GM19351 (cell line): Measurements from ENCODE around the gene CMTM1.
A peak's percentile ranks its signal among the peaks of the same experiment; 100 is the strongest.

Source experiments
- ATAC-seq: cut with Tn5 transposase; IDR thresholded peaks from one replicate; pipeline ENCODE4 v1.9.1; 2021; ENCODE audit warnings: mild to moderate bottlenecking, moderate library complexity; ENCODE audit not compliant: unreplicated experiment

Gene CMTM1

GRCh38 chr16:66538910-66539309 lies 27.3 kb upstream of the CMTM1 start:
- no peak for ATAC-seq

DNA sequence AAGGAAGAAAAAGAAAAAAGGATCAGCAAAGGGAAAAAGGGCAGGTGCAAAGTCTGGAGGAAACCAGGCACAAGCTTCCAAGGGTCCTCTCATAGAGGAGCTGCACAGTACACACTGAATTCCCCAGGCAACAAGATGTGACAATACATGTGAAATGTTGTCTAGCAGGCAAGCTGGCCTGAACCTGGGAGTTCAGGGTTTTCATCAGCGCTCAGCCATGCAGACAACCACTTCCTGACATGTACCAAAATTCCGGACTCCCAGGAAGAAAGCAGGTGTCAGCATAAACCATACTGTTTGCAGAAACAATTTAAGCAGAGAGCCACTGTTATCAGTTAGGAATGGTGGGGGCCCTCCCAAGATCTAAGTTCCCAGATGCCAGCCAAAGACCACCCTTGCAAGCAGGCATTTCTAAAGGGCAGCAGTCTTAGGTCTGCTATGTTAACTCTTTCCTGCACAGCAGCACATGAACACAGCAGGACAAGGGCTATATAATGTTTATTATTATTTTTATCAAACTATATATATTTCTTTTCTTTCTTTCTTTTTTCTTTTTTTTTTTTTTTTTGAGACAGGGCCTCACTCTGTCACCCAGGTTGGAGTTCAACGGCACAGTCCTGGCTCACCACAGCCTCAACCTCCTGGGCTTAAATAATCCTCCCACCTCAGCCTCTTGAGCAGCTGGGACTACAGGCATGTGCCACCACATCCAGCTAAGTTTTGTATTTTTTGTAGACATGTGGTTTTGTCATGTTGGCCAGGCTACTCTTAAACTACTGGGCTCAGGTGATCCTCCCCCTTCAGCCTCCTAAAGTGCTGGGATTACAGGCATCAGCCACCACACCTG lies 26.4 kb upstream of the CMTM1 start:
- peak; percentile 80 for ATAC-seq

DNA sequence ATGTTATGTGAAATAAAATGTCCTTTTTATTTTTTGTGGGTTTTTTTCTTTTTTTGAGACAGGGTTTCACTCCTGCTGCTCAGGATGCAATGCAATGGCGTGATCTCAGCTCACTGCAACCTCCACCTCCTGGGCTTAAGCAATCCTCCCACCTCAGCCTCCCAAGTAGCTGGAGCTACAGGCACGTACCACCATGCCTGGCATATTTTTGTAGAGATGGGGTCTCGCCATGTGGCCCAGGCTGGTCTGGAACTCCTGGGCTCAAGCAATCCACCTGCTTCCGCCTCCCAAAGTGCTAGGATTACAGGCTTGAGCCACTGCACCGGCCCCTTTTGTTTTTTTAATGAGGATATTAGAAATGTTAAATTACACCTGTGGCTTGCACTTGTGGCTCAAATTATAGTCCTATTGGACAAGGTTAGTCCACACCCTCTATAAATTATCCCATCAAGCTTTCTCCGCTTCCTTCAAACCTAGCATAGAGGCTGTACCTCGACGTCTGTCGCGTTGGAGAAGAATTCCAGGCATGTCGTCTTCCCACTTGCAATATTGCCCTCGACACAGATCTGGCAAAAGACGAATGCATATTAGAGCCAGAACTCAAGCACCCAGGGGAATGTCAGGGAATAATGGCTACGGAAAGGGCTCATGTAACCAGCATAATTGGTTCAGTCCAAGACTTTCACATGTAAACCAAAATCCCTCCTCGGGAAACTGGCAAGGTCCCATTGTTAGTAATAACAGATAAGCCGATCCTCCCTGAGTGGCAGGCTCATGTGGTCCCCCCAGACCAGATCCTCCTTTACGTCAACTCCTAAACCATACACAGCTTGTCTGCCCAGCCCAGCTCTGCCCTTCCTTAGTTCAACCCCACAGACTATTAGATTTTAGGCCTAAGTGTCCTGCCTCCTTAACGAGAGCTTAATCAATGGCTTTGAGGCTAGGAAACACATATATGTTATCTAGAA lies 24.6 kb upstream of the CMTM1 start:
- no peak for ATAC-seq

DNA sequence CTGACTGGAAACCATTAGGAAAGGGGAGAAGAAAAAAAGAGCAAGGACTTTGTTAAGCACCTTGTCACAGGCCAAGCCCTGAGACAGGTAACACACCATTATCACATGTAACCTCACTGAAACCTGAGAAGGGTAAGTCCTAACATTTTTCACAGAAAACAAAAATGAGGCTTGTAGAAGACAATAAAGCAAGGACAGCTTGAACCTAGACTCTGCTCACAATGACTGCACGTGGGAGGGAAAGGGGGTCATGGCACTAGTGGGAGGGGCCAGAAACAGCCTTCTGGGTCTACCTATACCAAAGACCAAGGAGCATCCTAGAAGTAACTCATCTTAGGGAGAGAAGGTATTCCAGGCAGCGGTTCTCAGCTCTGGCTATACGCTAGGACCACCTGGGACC lies 23.8 kb upstream of the CMTM1 start:
- no peak for ATAC-seq

DNA sequence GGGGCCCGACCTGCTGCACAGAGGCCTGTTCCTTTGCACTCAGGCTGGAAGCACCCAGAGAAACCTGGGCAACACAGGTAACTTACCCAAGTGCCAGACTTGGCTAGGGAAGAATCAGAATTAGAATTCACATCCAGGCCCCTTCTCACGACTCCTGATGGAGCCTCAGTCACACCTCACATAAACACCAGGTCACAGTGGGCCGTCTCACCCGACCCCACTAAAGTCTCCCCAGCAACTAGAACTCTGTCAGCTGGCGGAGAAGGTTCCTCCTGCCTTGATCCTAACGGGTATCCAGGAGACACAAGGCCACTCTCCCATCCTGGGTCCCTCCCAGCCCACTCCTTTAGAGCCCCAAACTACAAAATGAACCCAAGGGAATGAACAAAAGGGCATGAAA lies 22.7 kb upstream of the CMTM1 start:
- ATAC-seq = no peak

DNA sequence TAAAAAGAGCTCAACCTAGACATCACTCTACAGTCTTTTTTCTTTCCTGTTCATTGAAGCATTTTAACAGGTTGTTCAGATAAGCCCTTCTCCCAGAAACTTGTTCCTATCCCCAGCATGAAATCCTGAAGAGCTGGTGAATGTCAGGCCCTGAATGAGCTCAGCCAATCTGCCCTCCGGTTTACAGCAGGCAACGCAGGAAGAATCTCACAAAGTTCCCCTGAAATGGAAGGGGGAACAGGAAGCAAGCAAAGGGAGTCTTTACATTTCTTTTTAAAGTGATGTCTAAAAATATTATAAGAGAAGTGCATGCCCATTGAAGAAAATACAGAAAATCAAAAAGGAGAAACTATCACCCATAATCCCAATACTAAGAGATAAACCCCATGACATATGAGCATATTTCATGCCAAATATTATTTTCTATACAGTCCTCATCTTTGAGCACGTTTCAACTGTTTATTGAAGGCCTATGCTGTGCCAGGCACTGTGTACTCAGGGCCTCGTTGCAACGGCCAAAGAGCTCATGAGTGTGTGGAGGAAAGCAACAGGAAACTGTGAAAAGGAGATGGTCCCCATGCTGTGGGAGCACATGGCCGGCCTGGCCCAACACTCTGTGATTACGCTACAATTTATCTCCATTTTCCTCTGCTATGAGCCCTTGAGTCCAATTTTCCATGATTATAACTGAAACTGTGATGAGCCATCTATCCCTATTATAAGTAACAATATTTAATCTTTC lies 22.1 kb upstream of the CMTM1 start:
- no peak for ATAC-seq

DNA sequence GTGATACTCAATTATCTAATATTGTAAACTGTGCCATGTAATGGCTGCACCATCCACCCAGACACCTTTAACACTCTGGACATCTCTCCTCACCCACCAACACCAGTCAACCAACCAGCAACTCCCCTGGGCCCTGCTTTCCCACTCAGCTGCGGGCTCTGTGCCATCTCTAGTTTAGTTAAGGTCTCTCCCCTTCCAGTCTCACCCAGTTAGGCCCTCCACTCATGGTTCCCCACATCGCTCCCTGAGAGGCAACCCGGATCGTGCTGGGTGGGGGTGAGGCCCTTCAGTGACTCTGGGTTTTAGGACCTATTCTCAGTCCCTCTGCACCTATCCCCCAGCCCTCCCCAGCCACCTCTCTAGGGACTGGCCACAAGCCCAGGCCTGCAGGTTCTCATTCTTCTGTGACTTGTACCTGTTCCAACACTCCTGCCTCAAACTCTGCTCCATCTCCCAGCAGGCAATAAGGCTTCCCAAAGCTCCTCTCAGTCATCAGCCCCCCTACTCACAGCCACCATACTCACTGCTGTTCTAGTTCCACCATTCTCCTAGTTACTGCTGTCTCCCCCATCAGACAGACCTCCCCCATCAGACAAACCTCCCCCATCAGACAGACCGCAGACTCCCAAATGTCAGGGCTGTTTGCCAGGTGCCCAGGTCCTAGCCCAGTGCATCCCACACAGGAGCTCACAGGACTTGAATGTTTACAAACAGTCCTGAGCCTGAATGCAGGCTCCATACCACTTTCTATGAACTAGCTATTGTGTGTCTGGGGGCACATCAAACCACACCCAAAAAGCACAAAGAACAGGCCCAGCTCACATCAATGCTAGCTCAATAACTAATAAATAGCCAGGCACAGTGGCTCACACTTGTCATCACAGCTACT lies 18.9 kb upstream of the CMTM1 start:
- ATAC-seq = no peak

DNA sequence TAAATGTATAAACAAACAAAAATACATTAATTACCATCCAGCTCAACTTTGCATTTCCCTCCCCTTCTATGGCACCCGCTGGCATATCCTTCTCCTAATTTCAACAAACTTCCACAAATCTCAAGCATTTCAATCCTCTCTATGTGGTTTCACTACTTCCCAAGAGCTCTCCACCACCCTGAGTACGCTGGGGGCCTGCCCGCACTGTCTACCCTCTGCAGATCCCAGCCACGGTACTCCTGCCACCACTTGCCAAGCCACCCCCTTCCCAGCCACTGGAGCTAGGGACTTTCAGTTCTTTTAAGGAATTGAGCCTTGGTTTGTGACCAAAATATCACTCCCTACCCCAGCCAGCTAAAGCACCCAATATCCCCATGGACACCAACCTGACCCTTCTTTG lies 18.2 kb upstream of the CMTM1 start:
- ATAC-seq = no peak

GRCh38 chr16:66548868-66549267 lies 17.4 kb upstream of the CMTM1 start:
- ATAC-seq = no peak

GRCh38 chr16:66549284-66550131 lies 16.7 kb upstream of the CMTM1 start, which contains the start of gene TK2:
Gene TK2 (minus strand): TSS chr16:66550122. CDS start chr16:66550061, 61 bp downstream.
- ATAC-seq = peak; percentile 32

GRCh38 chr16:66551348-66551759 lies 14.9 kb upstream of the CMTM1 start:
- no peak for ATAC-seq

DNA sequence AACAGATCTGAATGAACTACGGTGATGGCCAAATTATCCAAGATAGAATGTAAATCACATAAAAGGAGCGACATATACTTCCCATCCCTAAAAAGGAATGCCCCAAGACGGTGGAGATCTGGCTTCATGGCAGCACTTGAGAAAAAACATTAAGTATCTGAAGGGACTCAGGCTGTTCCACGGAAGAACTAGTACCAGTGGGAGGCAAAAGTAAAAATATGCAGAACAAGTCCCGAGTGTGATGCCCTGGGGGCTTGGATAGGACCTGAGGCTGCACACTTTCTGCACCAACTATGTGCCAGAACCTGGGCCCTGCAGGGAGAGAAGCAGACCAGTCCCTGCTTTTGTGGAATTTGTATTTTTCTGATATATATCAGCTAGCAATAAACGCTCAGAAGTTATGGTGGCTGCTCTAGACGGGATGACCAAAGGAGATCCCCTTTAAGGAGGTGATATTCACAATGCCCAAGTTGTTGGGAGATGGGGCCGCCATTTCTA lies 14.4 kb upstream of the CMTM1 start:
- peak; percentile 0 for ATAC-seq

- ATAC-seq = peak; percentile 68
These were observed 13.7 kb upstream of the CMTM1 start, which contains the start of gene CKLF for GRCh38 chr16:66552286-66553177. Gene CKLF (plus strand): TSS chr16:66552576. CDS start chr16:66552716, 140 bp downstream.

- ATAC-seq = no peak
These were observed 13.0 kb upstream of the CMTM1 start for GRCh38 chr16:66553223-66553622.

DNA sequence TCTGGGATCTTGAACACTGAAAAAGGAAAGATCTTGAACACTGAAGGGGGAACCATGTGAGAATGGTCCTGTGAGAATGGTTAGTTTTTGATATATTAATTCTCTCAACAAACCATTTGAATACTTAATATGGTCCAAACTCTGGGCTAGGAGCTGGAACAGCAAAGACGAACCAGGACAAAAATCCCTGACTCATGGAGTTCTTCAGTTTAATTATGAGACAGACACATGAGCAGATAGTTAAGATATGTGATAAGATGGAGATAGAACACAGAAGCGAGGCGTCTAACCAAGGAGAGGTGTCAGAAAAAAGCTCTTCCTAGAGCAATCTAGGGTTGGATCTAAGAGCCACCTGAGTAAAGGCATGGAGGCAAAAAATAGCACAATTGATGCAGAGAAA lies 12.2 kb upstream of the CMTM1 start:
- ATAC-seq = no peak

- no peak for ATAC-seq
These were observed 11.7 kb upstream of the CMTM1 start for GRCh38 chr16:66554495-66554894.

DNA sequence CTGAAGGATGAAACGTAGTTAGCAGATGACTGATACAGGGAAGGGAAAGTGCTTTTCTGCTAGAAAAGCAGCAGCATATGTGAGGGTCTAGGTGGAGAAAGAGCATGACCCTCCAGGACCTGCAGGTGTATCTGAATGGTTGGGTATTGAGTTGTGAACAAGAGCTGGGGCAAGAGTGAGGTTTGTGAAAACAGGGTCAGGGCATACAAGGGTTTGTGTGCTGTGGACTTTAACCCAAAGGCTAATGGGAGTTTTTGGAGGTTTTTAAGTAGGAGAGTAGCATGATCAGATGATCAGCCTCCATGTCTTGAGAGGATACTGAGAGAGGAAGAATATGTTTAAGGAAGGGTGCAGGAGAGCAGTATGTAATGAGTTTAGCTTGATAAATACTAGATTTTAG lies 6.1 kb upstream of the CMTM1 start:
- no peak for ATAC-seq
